Stimulated activated CD8-positive, alpha-beta memory T cell treated with anti-CD3 and anti-CD28 coated beads, Interleukin-4, amount 100 ng/mL, for 24 hours (primary cell): ENCODE measurements around the gene TXN.

ENCODE experiments used
- DNase-seq: peaks from one replicate; pipeline ENCODE4 v3.0.0-alpha.2; 2020; ENCODE audit warnings: low read depth

Gene TXN

DNA sequence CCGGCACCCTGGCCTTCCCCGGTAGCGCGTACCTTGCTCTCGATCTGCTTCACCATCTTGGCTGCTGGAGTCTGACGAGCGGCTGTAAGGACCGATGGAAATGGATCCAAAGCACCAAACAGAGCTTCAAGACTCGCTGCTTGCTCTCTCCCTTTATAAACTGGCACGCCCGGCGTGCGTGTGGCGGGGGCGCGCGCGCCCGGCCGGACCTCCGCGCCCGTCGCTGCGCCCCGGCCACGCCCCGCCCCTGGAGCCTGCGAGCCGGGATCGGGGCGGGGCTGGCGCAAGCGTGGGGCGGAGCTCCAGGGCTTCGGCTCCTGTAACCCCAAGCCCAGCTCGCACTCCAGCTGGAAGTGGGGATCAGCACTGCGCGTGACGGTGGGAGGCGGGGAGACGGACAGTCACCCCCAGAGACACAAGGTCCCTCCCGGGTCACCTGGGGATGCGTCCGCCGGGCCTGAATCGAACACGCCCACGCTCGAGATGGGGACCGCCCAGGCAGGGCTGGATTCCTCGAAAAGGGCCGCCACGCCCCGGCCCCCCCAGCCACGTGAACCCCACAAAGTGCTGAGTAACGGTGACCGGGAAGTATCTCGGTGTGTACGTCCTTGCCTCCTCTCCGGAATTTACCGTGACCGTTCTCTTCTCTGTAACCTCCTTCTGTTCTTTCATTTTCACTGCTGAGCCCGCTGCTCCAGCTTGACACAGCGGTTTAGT, at the start of gene TXN:
Gene TXN (minus strand): TSS at position 128 of the 717 bp plus-strand sequence. CDS start 72 bp downstream, at position 56.
- DNase-seq: peak; percentile 82

DNA sequence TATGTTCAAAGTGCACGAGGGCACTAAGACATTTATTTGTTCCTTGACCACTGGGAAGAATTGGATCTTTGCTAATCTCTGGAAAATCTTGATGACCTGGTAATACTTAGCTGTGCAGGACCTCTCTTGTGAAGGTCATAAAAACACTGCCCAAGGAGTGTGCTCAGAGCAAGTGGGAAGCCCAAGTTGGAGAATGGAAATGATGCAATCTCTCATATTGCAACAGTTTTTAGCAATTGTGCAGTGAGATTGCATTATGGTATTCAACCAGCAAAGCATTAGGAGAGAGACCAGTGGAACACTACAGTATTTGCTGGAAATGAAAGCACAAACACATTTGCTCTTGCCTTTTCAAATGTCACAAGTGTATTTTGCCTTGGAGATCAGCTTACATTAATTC, 46.8 kb upstream of the TXN start:
- no peak for DNase-seq

DNA sequence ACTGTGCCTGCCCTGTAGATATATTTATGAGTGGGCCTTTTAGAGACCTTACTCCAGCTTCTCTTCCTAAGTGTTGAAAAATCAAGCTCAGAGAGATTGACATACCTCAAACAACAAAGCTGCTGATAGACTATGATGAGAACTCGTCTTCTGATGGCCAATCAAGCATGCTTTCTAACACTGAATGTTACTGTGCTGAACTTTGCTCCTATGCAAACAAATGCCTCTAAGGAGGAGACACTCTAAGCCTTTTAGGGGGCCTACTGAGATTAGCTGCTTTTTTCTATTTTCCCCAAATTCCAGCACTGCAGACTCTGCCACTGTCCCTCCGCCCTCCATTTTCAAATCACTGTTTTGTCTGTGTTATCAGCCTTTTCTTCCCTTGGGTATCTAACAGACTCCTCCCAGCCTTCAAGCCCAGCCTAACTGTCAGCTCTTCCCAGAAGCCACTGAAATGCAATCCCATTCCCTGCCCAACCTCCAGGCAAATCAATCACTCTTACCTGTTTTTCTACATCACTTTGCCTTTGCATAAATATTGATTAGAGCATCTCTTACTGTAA, 41.8 kb upstream of the TXN start:
- no peak for DNase-seq

DNA sequence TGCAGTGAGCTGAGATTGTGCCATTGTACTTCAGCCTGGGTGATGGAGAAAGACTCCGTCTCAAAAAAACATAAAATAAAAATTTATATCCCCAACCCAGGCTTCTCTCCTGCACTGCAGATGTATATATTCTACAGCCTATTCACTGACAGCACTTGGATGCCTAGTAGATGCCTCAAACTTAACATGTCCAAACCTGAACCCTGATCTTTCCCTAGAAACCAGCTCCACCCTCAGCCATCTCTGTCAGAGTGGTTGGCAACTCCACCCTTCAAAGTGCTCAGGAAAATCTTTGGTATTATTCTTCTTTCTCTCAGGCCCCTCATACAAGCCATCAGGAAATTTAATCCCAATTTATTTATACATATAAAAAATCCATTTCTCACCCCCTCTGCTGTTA, 36.9 kb upstream of the TXN start:
- no peak for DNase-seq

DNA sequence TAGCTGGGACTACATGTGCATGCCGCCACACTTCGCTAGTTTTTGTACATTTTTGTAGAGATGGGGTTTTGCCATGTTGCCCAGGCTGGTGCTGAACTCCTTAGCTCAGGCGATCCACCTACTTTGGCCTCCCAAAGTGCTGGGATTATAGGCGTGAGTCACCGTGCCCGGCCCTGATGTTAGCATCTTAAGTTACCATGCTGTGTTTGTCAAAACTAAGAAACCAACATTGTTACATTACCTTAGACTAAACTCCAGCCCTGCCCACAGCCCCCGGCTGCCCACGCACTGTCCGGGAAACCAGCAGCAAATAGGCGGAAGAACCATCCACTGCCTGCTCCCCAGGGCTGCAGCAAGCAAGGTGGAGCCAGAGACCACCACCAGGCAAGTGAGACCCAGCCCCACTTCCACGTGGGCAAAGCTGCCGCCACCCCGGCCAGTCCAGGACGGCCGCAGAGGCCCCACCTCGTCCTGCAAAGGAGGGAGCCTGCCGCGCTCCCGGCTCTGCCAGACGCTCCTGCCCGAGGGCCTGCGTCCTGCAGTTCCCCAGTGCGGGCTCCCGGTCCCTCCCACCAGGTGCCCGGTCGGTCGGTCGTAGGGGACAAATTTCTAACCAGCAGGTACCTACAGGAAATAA, 35.7 kb upstream of the TXN start:
- no peak for DNase-seq

DNA sequence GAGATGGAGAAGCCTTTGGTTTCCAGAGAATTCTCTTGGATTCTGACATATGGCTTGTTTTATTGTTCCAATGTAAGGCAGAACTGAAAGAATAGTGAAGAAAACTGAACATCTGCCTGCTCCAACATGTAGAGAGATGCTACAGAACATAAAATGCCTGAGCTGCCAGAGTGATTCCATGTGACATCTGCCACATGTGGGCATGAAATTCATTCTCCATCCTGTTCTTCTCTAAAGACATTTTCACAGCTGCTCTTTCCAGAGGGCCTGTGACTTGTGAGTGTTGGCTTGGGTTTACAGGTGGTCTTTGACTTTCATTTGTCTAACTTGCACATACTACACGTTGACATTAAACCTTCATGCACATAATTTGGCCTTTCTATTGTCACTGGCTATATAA, 33.7 kb upstream of the TXN start:
- DNase-seq: no peak

DNA sequence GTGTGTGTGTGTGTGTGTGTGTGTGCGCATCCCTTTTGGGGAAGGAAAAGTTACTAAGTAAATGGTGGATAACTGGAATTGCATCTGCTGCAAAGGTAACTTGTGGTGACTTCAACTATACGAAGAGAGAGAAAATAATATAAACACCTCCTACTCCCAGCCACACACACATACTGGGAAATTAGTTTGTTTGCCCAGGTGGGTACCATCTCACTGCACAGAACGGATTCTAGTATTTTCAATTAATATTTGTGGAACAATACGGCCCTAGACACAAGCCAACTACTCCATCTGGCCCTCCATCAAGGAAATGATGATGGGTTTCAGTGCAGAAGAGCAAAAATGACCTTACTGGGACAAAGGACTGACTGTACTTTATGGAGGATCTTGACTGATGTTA, 32.2 kb upstream of the TXN start:
- DNase-seq: no peak

DNA sequence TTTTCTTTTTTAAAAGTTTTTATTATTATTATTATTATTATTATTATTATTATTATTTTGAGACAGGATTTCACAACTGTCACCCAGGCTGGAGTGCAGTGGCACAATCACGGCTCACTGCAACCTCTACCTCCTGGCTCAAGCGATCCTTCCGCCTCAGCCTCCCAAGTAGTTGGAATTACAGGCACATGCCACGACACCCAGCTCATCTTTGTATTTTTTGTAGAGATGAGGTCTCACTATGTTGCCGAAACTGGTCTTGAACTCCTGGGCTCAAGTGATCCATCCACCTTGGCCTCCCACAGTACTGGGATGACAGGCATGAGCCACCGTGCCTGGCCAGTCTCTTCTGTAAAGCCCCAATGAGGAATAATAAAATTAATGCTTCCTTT, 31.0 kb upstream of the TXN start:
- DNase-seq: no peak

DNA sequence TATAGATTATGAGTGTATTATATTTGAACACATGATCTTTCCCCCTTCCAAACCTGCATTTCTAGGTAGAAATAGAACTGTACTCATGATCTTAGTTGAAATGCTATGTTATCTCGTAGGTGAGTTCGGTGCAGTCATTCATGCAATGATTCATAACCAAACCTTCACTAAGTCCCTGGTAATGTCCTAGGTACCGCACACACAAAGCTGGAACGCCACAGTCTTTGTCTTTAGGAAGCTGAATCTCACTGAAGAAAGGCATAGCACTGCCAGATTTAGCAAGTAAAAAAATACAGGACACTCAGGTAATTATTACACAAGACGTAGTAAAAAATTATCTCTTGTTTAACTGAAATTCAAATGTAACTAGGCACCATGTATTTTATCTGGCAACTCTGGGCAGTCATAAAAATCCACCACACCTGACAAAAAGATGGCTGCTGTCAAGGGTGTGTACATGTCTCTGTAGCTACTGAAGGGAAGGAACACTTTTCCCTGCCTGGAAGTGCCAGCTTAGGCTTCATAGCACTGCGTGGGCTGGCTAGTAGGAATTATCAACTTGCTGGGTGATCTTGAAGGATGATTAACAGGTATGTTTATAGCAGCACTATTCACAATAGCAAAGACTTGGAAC, 28.0 kb upstream of the TXN start:
- no peak for DNase-seq

DNA sequence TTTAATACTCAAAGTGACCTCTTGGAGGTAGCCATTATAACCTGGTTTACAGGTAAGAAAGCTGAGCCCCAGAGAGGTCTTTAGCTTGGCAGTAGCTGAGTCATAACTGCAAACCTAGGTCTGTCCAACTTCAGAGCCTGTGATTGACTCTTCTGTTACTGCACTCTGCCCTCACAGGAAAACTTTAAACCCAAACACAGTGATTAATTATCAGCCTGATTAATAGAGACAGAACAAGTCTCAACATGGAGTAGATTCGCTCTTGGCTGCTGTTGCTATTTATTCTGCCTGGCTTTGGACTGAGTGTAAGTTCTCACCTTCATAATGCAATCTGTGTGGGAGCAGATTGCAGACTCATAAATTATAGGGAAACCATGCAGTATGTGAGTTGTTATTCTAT, 27.4 kb upstream of the TXN start:
- no peak for DNase-seq

DNA sequence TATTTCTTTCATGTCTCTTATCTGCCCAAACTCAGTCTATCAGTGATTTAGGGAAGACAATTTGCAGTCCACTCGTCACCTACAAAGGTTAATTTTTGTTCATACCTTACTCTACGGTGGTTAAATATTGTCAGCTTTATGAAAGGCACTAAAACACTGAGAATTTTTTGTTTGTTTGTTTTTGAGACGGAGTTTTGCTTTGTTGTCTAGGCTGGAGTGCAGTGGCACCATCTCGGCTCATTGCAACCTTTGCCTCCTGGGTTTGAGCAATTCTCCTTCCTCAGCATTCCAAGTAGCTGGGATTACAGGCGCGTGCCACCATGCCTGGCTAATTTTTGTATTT, 26.4 kb upstream of the TXN start:
- DNase-seq: no peak

DNA sequence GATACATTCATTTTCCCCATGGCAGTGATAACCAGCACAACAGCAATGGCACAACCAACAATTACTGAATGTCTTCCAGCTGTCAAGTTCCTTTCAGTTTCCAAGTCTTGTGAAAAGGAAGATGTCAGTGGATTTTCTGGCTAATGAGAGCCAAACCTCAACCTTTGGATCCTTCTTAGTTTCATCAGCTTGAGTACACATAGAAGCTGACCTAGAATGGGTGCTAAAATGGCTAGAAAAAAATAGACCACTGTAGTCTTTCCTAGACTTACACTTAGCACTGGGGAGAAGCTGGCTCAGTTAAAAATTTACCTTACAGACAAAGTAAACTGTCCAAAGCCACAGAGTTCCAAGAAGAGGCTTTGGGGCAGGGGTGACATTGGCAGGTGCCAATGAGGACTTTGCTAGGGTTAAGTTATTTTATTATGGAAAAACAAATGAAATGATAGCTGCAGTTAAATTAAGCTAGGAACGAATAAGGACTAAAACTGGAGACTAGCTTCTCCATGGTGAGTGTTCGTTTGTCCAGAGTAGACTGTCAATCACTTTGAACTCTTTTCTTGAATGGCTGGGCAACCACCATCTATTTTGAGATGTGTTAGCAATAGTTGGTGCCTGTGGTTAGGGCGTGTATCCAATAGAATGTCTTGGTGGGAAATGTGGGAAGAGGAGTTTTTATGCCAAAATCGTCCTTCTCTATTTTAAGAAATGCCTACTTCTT, 25.9 kb upstream of the TXN start:
- DNase-seq: no peak

DNA sequence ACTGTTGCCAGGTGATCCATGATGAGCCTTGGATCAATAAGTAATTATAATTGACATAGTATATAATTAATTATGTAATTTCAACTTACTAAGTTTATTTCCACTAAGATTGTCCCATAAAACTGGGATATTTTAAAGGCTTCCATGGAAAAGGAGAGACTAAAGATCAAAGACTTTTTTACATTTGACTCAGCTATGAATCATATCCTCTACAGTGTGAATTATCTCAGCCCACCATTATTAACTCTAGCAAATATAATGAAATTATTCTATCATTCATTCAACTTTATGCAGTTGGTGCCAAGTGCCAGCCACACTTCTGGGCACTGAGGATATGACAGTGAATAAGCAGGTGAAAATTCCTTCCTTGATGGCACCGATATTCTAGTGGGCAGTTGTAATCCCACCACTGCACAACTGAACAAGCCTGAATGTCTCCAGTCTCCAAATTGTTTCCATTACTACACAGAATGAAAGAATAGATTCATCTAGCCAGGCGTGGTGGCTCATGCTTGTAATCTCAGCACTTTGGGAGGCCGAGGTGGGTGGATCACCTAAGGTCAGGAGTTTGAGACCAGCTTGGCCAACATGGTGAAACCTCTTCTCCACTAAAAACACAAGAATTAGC, 21.9 kb upstream of the TXN start:
- DNase-seq: no peak

DNA sequence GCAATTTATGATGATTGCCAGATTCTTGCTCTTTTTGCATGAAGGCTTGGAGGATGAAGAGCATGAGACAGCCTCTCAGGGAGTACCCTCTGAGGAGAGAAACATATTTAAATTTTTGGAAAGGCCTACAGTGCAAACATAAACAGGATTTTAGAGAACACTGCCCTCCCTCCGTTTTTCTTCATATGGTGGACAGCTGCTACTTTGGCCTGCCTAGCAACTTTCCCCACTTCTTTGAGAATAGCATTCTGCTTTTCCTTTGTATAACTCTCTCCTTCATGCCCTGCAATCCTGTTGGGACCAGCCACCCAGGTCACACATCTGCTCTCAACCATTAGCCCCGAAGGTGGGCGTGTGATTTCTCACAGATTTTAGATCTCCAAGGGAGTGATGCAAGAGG, 20.5 kb upstream of the TXN start:
- DNase-seq: no peak

DNA sequence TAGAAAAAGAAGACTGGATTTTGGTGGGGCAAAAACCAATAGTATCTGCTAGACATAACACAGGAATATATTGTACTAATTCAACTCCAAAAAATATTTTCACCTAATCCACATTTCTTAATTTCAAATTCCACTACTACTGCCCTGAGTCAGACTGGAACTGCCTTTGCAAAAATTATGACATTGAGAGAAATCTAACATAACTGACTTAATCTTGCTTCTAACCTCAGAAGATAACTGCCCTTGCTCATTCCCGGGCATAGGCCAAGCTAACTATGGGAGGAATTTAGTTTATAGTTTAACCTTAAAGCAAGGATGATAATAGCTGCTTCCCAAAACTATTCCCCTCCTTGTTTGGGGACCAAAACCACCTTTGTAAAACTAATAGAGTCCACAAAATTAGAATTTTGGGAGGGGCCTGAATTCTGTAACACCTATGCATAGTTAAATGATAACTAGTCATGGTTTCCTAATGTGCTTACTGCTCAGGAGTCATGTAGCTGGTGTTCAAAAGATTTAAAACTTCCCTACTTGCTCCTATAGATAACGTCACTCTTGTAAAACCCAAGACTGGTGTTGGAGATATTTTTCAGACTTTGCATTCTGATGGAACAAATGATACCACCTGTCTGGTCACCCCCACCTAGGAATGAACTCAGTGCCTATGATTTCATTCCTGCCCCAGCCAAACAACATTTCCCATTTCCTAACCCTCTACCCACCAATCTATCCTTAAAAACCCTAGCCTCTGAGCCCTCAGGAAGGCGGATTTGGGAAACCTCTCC, 14.1 kb upstream of the TXN start:
- no peak for DNase-seq

DNA sequence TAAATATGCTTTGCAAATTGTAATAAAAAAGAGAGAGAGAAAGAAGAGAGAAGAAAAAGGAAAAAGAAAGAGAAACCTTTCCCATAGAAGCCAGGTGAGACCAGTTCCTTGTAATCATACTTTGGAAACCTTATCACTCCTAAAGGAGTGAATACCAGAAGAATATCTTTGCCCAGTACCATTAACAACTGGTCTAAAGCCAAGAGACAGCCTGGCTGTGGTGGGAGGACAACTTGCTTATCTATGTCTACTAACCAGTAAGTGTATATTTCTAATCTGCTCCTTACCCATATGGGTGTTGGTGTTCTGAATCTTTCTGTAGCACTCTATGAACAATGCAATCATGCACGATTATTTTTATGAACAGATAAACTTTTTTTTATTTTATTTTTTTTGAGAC, 10.5 kb upstream of the TXN start:
- DNase-seq: no peak

DNA sequence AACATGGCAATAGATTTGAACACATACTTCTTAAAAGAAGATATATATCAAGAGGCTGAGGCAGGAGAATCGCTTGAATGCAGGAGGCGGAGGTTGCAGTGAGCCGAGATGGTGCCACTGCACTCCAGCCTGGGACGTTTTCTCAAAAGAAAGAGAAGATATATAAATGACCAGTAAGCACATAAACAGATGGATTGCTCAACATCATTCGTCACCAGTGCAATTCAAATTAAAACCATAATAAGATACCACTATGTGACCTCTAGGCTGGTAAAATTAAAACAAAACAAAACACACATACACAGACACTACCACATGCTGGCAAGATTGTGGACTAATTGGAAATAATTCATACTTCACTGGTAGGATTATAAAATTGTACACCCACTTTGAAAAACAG, 5.3 kb upstream of the TXN start:
- DNase-seq: no peak

DNA sequence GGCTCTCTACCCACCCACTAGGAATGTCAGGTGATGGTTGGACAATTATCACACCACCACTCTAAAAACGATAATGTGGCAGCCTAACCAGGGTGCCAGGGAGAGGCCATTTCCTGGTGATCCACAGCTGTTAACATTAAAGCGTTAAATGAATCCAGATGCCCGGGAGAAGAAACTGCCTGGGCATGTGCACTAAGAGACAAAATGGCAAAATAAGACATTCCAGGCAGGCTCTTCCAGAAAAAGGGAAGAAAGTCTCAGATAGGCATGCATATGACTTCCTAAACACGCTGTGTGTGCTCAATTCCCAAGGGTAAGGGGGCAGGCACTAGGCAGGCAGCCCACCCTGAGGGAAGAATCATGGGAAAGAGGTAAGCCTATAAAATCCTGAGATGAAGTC, 4.6 kb upstream of the TXN start:
- DNase-seq: no peak

DNA sequence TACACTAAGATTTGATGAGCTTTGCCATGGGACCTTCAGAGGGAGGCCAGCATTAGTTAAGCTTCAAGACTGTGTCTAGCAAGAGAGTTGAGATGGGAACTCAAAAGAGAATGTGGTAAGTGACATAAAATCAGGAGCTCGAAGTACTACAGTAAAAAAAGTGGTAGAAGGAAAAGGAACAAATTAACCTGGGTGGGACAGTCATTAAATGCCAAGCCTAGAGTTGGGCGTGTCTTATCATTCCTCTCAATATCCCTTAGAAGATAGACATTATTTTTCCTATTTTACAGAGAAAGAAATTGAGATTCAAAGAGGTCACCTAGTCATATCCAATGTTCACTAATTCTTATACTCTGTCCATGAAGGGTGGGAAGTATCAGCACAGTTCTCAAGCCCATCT, 3.3 kb upstream of the TXN start:
- no peak for DNase-seq

DNA sequence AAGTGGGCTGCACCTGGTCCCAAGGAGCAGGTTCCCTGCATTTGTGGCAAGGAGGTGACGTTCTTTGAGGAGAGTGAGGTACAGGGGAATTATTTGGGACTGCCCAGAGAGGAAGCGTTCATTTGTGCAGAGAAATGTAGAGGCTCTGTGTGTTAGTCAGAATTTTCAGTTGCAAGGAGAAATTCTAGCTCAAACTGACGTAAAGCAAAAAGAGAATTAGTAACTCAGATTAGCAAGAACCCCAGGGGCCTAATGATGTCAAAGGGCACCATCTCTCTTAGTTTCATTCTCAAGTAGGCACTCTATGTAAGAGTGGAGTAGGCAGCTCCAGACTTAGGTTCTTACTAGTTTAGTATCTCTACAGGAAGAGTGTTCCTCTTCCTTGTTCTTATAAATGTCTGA, 2.4 kb upstream of the TXN start:
- no peak for DNase-seq

DNA sequence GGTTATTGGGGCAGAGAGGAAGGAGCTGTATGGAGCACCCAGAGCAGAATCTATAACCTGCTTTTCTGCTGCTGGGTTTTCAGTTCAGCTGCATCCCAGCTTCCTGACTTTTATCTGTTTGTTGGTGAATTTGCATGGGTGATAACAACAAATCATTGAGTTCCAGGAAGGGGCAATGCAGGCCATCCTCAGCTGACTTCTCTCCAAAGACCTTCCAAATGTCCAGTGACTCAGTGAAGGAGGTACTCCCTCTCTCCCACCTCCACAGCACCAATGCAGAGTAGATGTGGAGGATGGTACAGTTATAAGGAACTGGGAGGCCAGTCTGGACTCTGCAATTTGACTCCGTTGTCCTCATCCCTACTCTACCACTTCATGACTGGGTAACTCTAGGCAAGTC, 1.6 kb upstream of the TXN start:
- no peak for DNase-seq
